ENCODE results near the gene SUGCT. TPM values are rescaled to one million over a fixed set of nuclear protein-coding genes. Genes with fewer than 3 reads are reported as not detected.
"Not testable (repeated sequence)": the region's sequence is repeated elsewhere in the genome, so short reads cannot be mapped to it uniquely, and the experiment has no call there.

Gene SUGCT
- polyA plus RNA-seq, 1 of the 3 experiments (the other 2 are of a cell fraction) = 53.7 TPM

- H3K4me2 ChIP-seq; H3F3A ChIP-seq (replicated peaks; ENCODE audit: insufficient read depth); POLR2A ChIA-PET; DNase-seq; H3K9ac ChIP-seq; H3K27me3 ChIP-seq (ENCODE audit: insufficient read depth); H3K4me1 ChIP-seq (ENCODE audit: control insufficient read depth in 1 of 2, insufficient read depth in 2 of 2, low read depth in 1 of 2, low read length in 1 of 2); H4K20me1 ChIP-seq (ENCODE audit: insufficient read depth); H3K27ac ChIP-seq (ENCODE audit: low read depth in 2 of 2, low read length in 1 of 2); H3K4me3 ChIP-seq (ENCODE audit: low read depth in 2 of 2, low read length in 1 of 2); H3K9me3 ChIP-seq; H2AFZ ChIP-seq (ENCODE audit: low read depth); H3K9me2 ChIP-seq: not testable (repeated sequence)
- Histone ChIP-seq H3K36me3 (replicated peaks in 1 of 2; ENCODE audit: control insufficient read depth in 1 of 2, insufficient read depth in 2 of 2, low read length in 1 of 2) (peaks cover 0 to 30% of the 10 kb centered on the region in 2 experiments), H3K79me2 (ENCODE audit: insufficient read depth) (peaks cover 61% of the 10 kb centered on the region)
- CTCF ChIA-PET = interaction anchor here (2.4 kb wide), 1 partner anchor 18 kb away, joined by 11 read pairs; the partner anchor contains the start of genes MPLKIP and SUGCT
- 96% methylated on average over 9 of the region's 9 CpGs for WGBS (ENCODE audit: low lambda C conversion rate)
Measured at GRCh38 chr7:40117199-40117598, 17.6 kb upstream of the SUGCT start.

- H3K9ac ChIP-seq; H3K9me3 ChIP-seq; DNase-seq; H3K27me3 ChIP-seq (ENCODE audit: insufficient read depth); H3K4me3 ChIP-seq (ENCODE audit: low read depth in 2 of 2, low read length in 1 of 2); H3K4me2 ChIP-seq; CTCF ChIA-PET; H3F3A ChIP-seq (replicated peaks; ENCODE audit: insufficient read depth); H3K9me2 ChIP-seq; H3K27ac ChIP-seq (ENCODE audit: low read depth in 2 of 2, low read length in 1 of 2); H3K4me1 ChIP-seq (ENCODE audit: control insufficient read depth in 1 of 2, insufficient read depth in 2 of 2, low read depth in 1 of 2, low read length in 1 of 2); H4K20me1 ChIP-seq (ENCODE audit: insufficient read depth); H2AFZ ChIP-seq (ENCODE audit: low read depth): not testable (repeated sequence)
- H3K79me2 ChIP-seq (ENCODE audit: insufficient read depth) = peaks cover 71% of the 10 kb centered on the region
- POLR2A ChIA-PET = interaction anchor here (0.7 kb wide), 1 partner anchor 304 kb away, joined by 3 read pairs; no protein-coding TSS in a partner anchor
- H3K36me3 ChIP-seq (replicated peaks in 1 of 2; ENCODE audit: control insufficient read depth in 1 of 2, insufficient read depth in 2 of 2, low read length in 1 of 2) = peaks cover 0 to 21% of the 10 kb centered on the region in 2 experiments
- WGBS (ENCODE audit: low lambda C conversion rate) = 97% methylated on average over 7 of the region's 7 CpGs
Measured at GRCh38 chr7:40118201-40118600, 16.6 kb upstream of the SUGCT start.

- Histone ChIP-seq H3K4me1 (ENCODE audit: control insufficient read depth in 1 of 2, insufficient read depth in 2 of 2, low read depth in 1 of 2, low read length in 1 of 2) (no peaks in the 10 kb centered on the region), H2AFZ (ENCODE audit: low read depth) (no peak overlapping the region), H3K9me3 (no peaks in the 10 kb centered on the region), H3K4me3 (ENCODE audit: low read depth in 2 of 2, low read length in 1 of 2) (no peak overlapping the region), H3K36me3 (replicated peaks in 1 of 2; ENCODE audit: control insufficient read depth in 1 of 2, insufficient read depth in 2 of 2, low read length in 1 of 2) (peaks cover 0 to 23% of the 10 kb centered on the region in 2 experiments), H3K9me2 (no peaks in the 10 kb centered on the region), H3K4me2 (no peak overlapping the region), H4K20me1 (ENCODE audit: insufficient read depth) (no peaks in the 10 kb centered on the region), H3K9ac (no peak overlapping the region), H3F3A (replicated peaks; ENCODE audit: insufficient read depth) (peaks cover 6% of the 10 kb centered on the region), H3K79me2 (ENCODE audit: insufficient read depth) (peaks cover 76% of the 10 kb centered on the region), H3K27me3 (ENCODE audit: insufficient read depth) (no peaks in the 10 kb centered on the region), H3K27ac (ENCODE audit: low read depth in 2 of 2, low read length in 1 of 2) (no peak overlapping the region)
- POLR2A ChIA-PET = no interaction called here
- no peak for DNase-seq
- CTCF ChIA-PET = interaction anchor here (4.4 kb wide), 1 partner anchor 14 kb away, joined by 38 read pairs; the partner anchor contains the start of genes MPLKIP and SUGCT
- whole genome bisulfite sequencing (ENCODE audit: low lambda C conversion rate) = 96% methylated on average over 5 of the region's 5 CpGs
- TF ChIP-seq RCOR1 (IDR thresholded peaks at IDR 0.05; ENCODE audit: low read length) (no peak), YY1 (IDR thresholded peaks at IDR 0.05; ENCODE audit: low read depth) (no peak), CHD2 (IDR thresholded peaks at IDR 0.05; ENCODE audit: low read length, partially characterized antibody) (no peak), JUND (IDR thresholded peaks at IDR 0.05) (no peak), TAF1 (IDR thresholded peaks at IDR 0.05; ENCODE audit: borderline replicate concordance, low read depth, low read length) (no peak), GABPA (IDR thresholded peaks at IDR 0.05; ENCODE audit: low read depth) (no peak), POLR2AphosphoS5 (IDR thresholded peaks at IDR 0.05; ENCODE audit: low read depth, low read length) (no peak), FOSL2 (IDR thresholded peaks at IDR 0.05; ENCODE audit: borderline replicate concordance, low read depth) (no peak), RFX5 (IDR thresholded peaks at IDR 0.05; ENCODE audit: low read length) (no peak), MEF2A (IDR thresholded peaks at IDR 0.05; ENCODE audit: borderline replicate concordance, low read depth) (no peak), RAD21 (IDR thresholded peaks at IDR 0.05; ENCODE audit: low read length) (no peak), PBX3 (IDR thresholded peaks at IDR 0.05) (no peak), REST (IDR thresholded peaks at IDR 0.05; ENCODE audit: low read depth, low read length) (no peak), USF2 (IDR thresholded peaks at IDR 0.05; ENCODE audit: borderline replicate concordance, low read depth, low read length) (no peak), FOXM1 (IDR thresholded peaks at IDR 0.05; ENCODE audit: low read depth) (no peak), MXI1 (IDR thresholded peaks at IDR 0.05; ENCODE audit: low read depth, low read length) (no peak)
Measured at GRCh38 chr7:40120020-40120419, 14.8 kb upstream of the SUGCT start.

Measured in SK-N-SH (cell line).